A549 (cell line): Measurements from ENCODE around the gene BMS1.

Experiments used
- ESRRA ChIP-seq: fragments of 150-350 bp; IDR thresholded peaks from 2 replicates; pipeline ENCODE4 v1.6.1; 2014; ENCODE audit warnings: mild to moderate bottlenecking, low read length, borderline replicate concordance
- KDM1A ChIP-seq: fragments of 200-600 bp; sonication (generic); IDR thresholded peaks from 2 replicates; pipeline ENCODE4 v1.6.1; 2016; ENCODE audit warnings: low read depth, mild to moderate bottlenecking
- MYC ChIP-seq: IDR thresholded peaks from 2 replicates; pipeline ENCODE4 v1.6.1; 2012; ENCODE audit warnings: mild to moderate bottlenecking, inconsistent platforms, low read length, improper control_type of control experiment, borderline replicate concordance
- POLR2A ChIP-seq: IDR thresholded peaks from 2 replicates; pipeline ENCODE4 v1.6.1; 2012; ENCODE audit warnings: mild to moderate bottlenecking, low read length
- RAD21 ChIP-seq, 2 experiments: fragments of >200 bp in 1 of 2; sonication (Bioruptor Twin) in 1 of 2; formaldehyde crosslinking in 1 of 2; IDR thresholded peaks in 1 of 2; conservative IDR thresholded peaks in 1 of 2; 2 replicates in 1 of 2; 3 replicates in 1 of 2; pipeline ENCODE4 v1.6.1; 2012 to 2018; ENCODE audit warnings: inconsistent platforms in 1 of 2
- TF ChIP-seq, protein P1 (sequence below): fragments of >200 bp; sonication (Bioruptor Twin); formaldehyde crosslinking; IDR thresholded peaks from 3 replicates; pipeline ENCODE4 v1.5.1; 2016
- TF ChIP-seq, protein P2 (sequence below): fragments of 200-600 bp; sonication (generic); IDR thresholded peaks from 2 replicates; pipeline ENCODE4 v1.6.1; 2016; ENCODE audit warnings: antibody characterized with exemption, mild to moderate bottlenecking, moderate library complexity

DNA sequence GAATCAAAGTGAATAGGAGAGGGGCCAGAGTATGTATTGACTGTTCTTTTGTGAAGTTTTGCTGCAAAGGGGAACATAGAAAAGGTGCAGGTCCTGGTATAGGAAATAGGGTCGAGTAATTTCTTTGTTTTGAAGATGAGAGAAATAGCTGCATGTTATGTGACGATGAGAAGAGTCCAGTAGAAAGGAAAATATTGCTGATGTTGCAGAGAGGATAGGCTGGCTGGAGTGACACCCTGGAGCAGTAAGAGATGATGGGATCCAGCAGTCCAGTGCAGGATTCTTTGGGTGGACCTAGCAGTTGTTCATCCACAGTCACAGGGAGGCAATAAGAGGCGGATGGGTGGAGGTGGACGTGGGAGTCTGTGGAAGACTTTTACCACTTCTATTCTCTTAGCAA is 2.1 kb upstream of the BMS1 start:
- TF ChIP-seq, protein P1, sequence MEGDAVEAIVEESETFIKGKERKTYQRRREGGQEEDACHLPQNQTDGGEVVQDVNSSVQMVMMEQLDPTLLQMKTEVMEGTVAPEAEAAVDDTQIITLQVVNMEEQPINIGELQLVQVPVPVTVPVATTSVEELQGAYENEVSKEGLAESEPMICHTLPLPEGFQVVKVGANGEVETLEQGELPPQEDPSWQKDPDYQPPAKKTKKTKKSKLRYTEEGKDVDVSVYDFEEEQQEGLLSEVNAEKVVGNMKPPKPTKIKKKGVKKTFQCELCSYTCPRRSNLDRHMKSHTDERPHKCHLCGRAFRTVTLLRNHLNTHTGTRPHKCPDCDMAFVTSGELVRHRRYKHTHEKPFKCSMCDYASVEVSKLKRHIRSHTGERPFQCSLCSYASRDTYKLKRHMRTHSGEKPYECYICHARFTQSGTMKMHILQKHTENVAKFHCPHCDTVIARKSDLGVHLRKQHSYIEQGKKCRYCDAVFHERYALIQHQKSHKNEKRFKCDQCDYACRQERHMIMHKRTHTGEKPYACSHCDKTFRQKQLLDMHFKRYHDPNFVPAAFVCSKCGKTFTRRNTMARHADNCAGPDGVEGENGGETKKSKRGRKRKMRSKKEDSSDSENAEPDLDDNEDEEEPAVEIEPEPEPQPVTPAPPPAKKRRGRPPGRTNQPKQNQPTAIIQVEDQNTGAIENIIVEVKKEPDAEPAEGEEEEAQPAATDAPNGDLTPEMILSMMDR, result no peak
- TF ChIP-seq RAD21 (conservative IDR thresholded peaks at IDR 0.05 in 1 of 2, IDR thresholded peaks at IDR 0.05 in 1 of 2) (no peak), ESRRA (no peak), POLR2A (no peak), KDM1A (no peak), MYC (no peak)
- TF ChIP-seq, protein P2, sequence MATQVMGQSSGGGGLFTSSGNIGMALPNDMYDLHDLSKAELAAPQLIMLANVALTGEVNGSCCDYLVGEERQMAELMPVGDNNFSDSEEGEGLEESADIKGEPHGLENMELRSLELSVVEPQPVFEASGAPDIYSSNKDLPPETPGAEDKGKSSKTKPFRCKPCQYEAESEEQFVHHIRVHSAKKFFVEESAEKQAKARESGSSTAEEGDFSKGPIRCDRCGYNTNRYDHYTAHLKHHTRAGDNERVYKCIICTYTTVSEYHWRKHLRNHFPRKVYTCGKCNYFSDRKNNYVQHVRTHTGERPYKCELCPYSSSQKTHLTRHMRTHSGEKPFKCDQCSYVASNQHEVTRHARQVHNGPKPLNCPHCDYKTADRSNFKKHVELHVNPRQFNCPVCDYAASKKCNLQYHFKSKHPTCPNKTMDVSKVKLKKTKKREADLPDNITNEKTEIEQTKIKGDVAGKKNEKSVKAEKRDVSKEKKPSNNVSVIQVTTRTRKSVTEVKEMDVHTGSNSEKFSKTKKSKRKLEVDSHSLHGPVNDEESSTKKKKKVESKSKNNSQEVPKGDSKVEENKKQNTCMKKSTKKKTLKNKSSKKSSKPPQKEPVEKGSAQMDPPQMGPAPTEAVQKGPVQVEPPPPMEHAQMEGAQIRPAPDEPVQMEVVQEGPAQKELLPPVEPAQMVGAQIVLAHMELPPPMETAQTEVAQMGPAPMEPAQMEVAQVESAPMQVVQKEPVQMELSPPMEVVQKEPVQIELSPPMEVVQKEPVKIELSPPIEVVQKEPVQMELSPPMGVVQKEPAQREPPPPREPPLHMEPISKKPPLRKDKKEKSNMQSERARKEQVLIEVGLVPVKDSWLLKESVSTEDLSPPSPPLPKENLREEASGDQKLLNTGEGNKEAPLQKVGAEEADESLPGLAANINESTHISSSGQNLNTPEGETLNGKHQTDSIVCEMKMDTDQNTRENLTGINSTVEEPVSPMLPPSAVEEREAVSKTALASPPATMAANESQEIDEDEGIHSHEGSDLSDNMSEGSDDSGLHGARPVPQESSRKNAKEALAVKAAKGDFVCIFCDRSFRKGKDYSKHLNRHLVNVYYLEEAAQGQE, result no peak
